Left ventricle myocardium superior (tissue), 1 donor: ENCODE results near the gene EBF3. TPM values are rescaled to one million over a fixed set of nuclear protein-coding genes. Genes with fewer than 3 reads are reported as not detected.
A peak's percentile ranks its signal among the peaks of the same experiment; 100 is the strongest.

ENCODE experiments used
- ATAC-seq: fragments of 200-7000 bp; cut with Tn5 transposase; one replicate; pipeline ENCODE4 v1.9.1; 2020; ENCODE audit warnings: mild to moderate bottlenecking, moderate library complexity
- DNase-seq: peaks from one replicate; pipeline ENCODE4 v3.0.0-alpha.2; 2020
- intact Hi-C: fragments of 100-400 bp; cut with micrococcal nuclease; formaldehyde crosslinking; loops from one replicate; pipeline ENCODE4 v1.11.0; 2022
- total RNA-seq: library from RNA; stranded (reverse); fragmentation: NEBNext Ultra II Directional; extraction: Animal tissue kit (Norgen Biotek cat#: 25700); gene quantifications from one replicate; pipeline ENCODE4 v1.2.1, GENCODE V29; 2021
- donor health status: DM: no; HTN: yes; CAD: no; lungs with severe emphysema.

The EBF3 gene
- total RNA-seq, 1 donor from 2014 or later, result 7.1 TPM

DNA sequence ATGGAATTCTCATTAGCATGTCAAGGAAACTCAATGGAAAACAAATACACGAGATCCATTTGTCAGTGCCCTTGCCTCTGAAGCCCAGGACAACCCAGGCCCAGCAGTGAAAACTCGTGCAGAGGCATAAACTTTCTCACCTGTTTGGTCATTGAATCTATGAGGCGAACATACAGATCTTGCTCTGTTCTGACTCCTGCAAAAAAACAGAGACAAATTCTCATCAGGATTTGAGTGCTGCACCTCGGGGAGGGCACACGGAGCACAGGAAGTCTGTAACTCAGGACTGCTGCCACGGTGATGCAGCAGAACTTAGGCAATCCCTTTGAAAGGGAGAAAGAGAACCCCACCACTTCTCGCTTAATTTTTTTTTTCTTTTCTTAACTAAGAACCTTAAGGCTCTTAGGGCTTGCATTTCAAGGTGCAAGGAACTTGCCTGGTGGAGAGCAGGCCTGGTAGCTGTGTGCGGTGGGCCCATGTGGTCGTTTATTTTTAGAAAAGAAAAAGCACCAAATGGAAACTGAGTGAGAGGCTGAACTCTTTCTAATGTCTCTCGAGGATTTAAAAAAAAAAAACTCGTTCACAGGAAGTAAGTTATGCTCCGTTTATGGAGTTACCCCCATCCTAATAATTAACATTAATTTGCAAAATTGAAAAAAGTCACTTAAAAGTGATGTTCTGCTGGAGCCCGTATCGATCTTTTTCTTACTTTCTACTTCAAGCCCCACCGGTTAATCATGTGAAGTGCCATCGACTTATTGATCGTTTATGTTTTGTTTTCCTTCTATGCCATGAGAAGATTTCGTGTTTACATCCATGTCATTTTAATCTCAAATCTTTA lies 1.8 kb downstream of the EBF3 start:
- intact Hi-C loops, result no loop called here
- DNase-seq, result no peak

DNA sequence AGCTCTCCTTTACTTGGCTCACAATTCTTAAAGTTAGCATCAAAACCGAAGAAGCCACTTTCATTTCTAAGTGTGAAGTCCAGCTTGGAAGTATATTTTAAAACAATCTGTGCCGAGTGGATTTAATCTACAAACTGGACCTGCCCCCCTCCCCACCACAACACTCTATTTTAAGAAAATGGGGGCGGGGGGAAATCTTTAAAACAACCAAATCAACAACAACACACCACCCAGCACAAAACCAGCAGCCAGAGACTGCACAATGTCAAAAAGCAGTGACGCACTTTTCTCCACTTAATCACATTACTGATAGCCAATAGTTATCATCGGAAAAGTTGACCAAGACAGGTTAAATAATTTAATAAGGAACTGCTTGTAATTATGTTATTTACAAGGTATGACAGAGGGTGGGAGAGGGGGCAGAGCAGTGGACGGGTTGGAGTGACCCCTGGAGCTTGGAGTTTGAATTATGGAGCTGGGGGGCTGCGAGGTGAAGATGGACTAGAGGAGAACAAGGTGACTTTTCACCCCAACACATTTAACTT lies 2.8 kb downstream of the EBF3 start:
- no peak for ATAC-seq
- DNase-seq, result no peak
- intact Hi-C loops, result no loop called here

More for the DNA sequence above, 1.8 kb downstream of the EBF3 start:
- no peak for ATAC-seq

DNA sequence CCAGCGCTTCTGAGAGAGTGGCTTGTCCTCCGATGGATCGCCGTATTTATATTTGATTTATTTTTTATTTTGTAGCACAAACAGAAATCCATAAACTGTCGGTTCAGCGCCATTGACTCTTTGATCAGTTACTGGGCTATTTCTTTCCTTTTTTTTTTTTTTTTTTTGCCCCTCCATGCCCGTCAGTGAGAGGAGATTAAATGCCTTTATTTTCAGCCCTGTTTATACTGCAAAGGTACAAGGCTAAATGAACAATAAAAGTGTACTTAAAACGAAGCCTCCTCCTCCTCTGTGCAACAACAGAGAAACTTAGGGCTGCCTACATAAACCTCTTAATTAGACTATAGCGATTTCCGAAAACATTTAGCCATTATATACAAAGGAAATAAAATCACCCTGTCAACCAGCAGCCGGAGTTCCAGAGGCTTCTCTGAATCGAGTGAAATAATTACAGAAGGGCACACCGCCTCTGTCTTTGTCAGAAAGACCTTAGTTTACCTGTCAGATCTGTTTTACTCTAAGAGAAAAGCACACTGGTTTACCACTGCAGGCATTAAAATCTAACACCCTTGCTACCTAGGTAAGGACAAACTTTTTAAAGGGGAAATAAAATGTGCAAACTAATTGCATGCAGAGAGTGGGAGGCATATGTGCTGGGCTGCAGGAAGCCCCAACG lies 3.5 kb downstream of the EBF3 start:
- ATAC-seq, result no peak
- no peak for DNase-seq
- intact Hi-C loops, result no loop called here

DNA sequence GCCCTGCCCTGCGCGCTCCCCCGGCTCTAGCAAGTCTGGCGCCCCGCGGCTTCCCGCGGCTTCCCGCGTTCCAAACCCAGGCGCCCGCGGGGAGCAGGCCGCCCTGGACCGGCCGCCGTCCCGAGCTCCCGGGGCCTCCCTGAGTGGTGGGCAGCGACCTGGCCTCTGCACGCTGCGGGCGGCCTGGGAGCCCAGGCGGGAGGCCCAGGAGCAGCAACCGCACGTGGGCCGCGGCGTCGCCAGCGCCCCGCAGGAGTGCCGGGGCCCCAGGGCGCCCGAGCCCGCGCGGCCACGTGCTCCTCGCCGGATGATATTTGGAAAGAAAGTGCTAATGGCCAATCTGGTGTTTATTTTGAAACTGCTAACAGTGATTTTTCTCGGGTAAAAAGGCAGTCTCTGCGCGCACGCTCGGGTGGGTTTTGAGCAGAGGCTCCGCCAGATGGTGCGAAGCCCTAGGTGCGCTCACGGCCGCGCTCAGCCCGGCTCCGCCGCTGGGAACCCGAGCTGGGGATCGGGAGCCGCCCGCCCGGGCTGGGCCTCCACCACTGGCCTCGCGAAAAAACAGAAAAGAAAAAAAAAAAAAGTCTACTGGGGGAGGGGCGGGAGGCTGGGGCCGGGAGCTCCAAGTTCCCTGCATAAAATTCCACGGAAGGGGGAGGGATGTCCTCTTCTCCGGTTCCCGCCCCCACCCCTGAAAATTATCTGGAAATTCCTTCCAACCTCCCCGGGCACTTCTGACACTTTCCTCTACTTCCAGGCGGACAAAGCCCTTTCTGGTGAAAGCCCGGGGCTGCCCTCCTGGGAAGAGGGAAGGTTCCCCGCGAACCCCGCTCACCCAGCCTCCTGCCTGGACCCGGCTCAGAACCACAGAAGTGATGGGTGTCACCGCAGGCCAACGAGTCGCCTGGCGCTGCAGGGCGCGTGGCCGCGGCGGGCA lies 4.3 kb downstream of the EBF3 start:
- no peak for ATAC-seq
- intact Hi-C loops, result no loop called here
- DNase-seq, result no peak

DNA sequence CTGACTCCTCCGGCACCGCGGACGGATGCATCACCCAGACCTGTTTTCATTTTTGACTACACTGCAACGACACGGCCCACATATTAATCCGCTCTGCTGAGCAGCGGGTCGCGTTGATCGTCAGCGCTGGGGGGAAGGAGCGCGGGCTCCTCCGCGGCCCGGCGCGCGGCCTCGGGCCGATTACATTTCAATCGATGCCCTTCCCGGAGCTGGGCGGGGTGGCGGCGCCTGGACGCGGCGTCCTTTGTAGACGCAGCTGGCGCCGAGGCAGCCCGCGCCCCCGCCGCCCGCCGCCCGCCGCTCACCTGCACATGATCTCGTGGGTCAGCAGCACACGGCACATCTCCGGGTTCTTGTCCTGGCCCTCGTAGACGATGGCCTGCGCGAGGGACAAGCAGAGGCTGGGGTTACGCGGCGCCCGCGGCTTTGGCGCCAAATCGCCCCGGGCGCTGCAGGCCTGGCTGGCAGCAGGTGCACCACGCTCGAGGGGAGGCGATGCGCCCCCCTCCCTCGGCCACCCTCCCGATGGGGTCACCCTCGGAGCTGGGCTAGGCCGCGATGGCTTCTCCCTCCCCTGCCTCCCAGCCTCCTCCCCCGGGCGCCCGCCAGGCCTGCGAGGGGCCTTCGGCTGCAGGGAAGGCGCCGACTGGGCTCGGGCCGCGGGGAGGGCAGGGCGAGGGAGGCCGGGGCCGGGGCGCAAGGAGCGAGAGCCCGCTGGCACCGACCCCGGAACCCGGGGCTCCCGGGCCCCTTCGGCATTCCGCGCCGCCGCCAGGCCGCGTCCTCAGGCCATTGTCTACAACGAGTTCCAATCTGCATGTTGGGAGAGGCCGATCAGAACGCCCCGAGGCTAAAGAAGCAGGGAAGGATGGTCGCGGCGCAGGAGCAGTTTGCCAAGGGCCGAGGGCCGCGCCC lies 5.2 kb downstream of the EBF3 start:
- intact Hi-C loops, result no loop called here
- DNase-seq (no peak), ATAC-seq (peak; percentile 15)

DNA sequence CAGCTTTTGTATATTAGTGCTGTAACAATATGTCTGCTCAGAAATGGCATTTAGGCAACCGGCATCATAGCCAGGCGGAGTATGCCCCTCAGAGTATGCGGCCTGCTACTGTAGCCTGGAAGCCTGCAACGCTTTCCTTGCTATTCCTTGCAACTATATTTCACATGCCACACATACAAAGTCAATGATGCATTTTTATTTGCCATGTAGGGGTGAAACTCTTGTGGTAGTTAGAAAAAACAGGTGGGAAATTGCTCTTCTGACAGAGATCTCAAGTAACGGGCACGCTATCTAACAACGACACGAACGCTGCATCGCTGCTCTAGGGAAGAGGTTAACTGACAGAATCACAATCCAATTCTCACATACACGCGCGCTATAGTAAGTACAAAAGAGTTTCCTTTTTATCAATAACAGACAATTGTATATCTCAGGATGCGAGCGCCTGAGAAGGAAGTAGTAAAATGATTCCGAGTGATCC lies 5.9 kb downstream of the EBF3 start:
- intact Hi-C loops, result no loop called here
- no peak for DNase-seq

DNA sequence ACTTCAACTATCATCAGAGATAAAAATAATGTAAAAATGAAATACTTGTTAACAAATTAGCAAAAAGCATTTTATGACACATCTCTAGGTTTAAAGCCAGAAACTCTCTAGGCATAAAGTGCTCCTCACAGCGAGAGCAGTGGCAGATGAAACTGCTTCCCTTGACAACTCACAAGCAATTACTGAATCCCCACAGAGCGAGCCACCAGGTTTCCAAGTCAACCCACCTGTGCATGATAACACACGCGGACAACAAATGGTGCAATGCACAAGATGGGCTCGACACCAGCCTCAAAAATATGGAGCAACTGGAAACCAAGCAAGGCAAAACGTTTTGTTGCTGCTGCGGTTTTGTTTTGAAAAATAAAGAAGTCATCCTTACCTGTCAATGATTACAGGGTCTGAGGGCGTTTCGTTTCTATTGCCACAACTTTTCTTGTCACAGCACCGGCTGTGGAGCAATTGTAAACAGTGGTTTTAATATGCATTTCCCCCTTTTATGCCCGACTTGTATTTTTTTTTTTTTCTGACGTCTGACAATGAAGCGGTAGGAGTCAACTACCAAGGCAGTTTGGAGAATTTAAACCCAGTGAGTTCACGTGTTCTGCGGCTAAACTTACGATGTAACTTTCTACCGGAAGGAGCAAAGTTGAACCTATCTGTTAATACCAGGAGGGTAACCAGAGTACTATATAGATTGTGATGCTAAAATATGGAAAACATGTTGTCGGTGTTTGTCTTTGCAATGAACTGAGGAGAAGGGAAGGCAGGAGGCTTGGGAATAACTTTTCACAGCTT lies 7.0 kb downstream of the EBF3 start:
- no peak for ATAC-seq
- DNase-seq, result no peak
- intact Hi-C loops, result no loop called here

More for the DNA sequence above, 5.9 kb downstream of the EBF3 start:
- ATAC-seq, result peak; percentile 23

DNA sequence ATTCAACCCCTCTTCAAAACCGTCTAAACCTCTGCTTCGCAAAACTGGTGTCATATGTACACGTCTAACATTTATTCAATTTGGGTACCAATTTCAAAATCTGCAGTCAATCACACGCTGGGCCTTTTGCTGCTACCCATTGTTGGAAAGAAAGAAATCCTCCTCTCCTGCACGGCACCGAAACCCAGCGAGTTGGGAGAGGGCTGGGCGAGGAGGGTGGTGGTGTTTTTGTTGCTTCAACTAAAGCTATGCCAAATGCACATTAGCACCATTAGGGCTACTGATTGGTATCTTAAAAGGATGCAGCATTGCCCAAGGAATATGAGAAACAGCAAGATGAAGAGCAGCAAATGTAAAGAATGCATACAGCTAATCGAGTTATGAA lies 7.8 kb downstream of the EBF3 start:
- intact Hi-C loops, result no loop called here
- DNase-seq (no peak), ATAC-seq (no peak)

DNA sequence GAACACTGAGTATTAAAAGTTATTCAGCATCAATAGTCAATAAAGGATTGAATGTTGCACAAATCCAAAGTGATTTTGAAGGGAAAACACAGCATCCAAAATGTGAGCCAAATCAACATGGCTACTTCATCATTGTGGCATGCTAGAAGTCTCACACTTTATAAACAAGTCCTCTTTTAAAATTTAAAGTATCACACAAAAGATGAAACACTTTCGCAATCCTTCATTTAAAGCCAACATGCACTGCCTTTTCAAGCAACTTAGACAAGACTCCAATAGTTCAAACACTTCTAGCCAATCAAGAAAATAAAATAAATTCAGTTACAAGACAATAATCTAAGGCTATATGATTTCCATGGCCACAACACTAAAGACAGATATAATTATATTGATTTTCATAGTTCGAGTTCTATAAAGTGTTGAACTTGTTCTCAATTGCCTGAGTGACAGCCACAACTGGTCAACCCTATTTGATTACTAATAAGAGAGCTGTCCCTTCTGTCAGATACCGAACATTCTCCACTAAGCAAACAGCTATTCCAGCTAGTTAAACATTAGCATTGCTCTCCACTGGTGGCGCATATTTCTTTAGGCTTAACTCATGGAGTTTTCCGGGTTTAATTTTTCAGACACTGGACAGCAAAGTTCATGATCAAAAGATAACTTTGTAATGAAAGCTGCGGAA lies 8.3 kb downstream of the EBF3 start:
- no peak for ATAC-seq
- DNase-seq, result no peak
- intact Hi-C loops, result no loop called here

DNA sequence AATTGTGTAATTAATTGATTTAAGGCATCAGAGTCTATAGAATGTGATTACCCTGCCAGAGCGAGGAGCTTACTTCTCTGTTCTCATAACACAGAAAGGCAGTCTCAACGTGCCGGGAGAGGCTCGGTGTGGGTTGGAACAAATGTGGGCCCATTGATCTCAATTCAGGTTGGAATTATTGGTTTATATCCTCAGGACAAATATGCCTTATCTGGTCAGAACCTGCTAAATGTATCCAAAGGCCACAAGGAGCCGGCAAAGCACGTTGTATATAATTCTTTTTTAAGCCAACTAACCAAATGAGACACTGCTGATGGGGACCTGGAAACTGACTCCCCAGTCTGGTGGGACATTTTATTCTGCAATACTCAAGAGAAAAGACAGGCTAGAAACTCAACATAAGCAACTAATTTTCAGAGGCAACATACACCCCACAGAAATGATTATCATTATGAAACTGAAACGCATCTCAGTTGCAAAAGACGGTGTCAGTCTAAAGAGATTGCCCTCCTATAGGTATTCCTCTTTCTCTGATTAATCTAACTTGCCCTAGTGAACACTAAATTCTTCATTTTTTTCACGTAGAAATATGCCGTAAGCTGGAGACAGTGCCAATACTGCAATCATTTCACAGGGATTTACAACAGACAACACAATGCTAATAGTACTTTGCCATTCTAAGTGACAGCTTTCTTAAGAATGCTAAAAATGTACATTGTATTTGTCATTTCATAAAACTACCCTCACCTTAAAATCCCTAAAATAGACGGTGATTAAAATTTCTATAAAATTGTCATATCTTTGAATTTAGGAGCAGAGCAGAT lies 9.4 kb downstream of the EBF3 start:
- DNase-seq (no peak), ATAC-seq (no peak)
- intact Hi-C loops, result no loop called here

DNA sequence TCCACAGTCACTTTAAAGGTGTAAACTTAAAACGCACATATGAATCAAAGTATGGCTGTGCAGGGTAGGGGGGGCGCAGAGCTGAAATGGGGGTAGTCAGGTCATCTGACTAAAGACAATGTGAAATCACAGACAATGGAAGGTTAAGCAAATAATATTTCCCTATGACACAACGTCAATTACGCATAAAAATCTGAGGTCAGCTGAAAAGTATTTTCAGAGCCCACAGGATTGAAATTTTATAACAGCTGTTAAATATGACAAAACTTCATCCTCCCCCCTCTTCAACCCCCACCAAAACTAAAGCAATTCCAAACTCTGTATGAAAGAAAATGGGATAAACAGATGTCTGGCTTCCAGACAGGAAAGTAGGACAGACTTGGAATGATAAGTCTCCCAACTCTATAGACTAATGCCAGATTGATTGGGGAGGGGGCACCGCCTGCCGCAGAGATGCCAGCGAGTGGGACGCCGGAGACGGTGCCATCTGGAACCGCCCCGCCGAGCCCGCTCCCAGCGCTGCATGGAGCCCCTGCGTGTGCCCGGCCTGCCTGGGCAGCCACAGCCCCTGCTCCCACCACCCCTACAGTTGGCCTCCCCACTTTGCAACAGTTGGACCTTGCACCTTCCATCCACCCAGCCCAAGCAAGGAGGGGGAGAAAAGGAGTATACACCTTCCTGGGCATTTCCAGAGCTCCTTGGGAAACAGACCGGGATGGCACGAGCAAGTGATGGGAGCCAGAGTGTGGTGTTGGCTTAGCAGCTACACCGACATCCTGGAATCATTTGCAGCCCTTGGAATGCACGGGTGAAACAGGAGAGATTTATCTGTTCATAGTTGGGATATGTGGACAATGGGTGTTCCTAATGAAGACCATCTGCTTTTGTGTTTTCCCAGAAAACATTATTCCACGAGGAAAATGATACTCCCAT lies 10.7 kb downstream of the EBF3 start:
- ATAC-seq, result peak; percentile 68
- intact Hi-C loops, result no loop called here
- peak; percentile 50 for DNase-seq

DNA sequence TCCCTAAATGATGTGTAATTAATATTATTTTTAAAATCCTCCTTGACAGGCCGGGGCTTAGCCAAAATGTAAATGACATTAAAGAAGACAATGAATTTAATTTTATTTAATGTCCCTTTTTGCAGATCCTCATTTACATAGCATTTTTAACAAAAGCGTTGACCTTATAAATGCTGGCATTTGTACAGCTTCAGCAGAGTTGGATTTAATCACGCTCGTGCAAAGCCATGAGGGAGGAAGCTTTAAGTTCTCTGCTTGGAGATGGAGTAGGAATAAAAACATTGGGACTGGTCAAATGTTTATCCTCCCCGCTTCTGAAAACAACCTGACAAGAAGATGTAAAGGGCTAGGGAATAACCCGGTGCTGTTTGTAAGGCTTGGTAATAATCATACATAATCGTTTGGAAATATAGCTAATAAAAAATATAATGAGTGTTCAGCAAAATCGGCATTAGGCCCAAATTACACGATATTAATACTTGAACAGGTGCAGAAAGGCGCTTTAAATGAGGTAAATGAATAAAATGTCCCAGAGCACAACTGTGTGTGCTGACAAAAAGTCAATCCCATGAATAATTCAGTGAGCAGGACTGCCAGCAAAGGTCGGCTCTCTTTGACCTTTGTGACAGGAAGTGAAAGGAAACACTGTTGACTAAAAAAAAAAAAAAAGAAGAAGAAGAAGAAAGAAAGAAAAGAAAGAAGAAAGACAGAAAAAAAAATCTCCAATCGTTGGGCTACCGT lies 11.5 kb downstream of the EBF3 start:
- DNase-seq (no peak), ATAC-seq (no peak)
- intact Hi-C loops, result no loop called here

DNA sequence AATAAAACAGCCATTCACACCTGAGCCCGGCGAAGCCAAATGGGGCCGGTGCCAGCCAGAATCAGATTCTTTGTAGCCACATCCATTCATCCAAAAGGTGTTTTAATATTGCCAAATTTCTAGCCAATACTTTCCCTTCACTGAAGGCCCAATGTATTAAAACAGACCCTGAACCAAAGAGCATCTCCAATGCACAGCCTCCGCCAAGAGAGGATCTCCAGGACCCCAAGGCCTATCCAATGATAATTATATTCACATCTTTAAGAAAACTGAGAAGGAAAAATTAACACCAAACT lies 12.2 kb downstream of the EBF3 start:
- DNase-seq (no peak), ATAC-seq (no peak)
- intact Hi-C loops, result no loop called here

DNA sequence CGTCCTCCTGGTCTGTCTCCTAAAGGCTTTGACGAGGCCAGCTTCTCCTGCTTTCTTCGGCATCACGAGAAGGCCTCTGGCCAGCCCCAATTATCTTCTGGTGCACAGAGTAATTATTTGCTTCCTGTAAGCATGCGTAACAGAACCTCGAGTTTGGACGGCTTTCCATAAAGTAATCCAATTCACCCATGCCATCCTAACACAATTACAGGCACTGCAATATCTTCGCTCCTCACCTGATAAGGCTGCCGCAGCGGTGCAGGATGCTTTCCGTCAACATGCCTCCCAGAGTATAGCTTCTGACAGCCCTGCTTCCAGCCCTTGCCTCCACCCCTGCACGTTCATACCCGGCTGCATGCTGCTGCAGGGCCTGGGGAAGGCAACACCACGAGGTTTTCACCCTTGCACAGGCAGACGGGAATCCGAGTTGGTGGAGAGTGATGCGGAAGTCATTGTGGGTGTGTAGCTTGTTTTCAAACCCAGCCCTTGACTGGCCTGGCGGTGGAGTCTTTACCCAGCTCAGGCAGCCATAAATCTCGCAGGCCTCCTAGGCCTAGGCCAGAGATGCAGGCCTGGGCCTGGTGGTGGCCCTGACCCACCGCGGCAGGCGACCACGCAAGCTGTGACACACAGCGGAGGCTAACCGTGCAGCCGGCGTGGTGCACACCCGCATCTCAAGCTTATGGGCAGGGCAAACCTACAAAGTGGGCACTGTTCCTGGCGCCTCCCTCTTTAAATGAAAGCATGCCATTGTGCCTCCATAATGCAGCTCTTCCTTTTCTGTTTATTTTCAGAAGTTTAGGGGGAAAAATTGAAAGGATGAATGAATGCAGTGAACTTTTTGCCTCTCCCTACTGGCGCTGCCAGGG lies 12.7 kb downstream of the EBF3 start:
- no peak for ATAC-seq
- intact Hi-C loops, result no loop called here
- DNase-seq, result no peak
